GM18873 (cell line): ENCODE data around the gene SLC12A7.
"Not testable (repeated sequence)": the region's sequence is repeated elsewhere in the genome, so short reads cannot be mapped to it uniquely, and the experiment has no call there.

Experiments
- ATAC-seq: cut with Tn5 transposase; IDR thresholded peaks from one replicate; pipeline ENCODE4 v1.9.1; 2021; ENCODE audit warnings: mild to moderate bottlenecking, moderate library complexity, moderate number of reproducible peaks; ENCODE audit not compliant: unreplicated experiment, low FRiP score

SLC12A7 gene

GRCh38 chr5:1002836-1003235, 109.0 kb downstream of the SLC12A7 start:
- ATAC-seq, result no peak

- ATAC-seq, result no peak
These were observed 109.7 kb downstream of the SLC12A7 start for GRCh38 chr5:1002271-1002546.

GRCh38 chr5:1001406-1002270, 110.2 kb downstream of the SLC12A7 start:
- ATAC-seq, result no peak

- not testable (repeated sequence) for ATAC-seq
These were observed 111.0 kb downstream of the SLC12A7 start for GRCh38 chr5:1000831-1001230.
